CD4-positive, alpha-beta T cell treated with Interleukin-10 for 1 hour (primary cell): ENCODE results near the gene IL13RA2.

Source experiments
- DNase-seq: peaks from one replicate; pipeline ENCODE4 v3.0.0-alpha.2; 2020

IL13RA2 gene

GRCh38 chrX:115017455-115017854 is at the start of gene IL13RA2:
Gene IL13RA2 (minus strand): TSS chrX:115017616. CDS start chrX:115017269, 347 bp downstream.
- DNase-seq, result no peak

DNA sequence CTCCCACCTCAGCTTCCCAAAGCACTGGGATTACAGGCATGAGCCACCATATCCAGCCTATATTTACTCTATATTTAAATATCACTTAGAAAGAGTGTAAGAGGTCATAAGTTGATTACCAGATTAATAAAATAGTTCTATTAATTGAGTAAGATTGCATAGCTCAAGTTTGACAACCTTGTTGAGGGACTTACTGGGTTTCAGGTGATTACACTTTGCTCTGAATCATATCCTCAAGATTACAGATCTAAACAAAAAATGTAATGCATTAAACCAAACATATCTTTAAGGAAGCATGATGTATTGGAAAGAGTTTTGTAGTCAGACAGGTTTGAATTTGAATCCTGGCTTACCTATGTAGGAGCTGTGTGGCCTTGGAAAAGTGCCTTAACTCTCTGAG is 47.9 kb upstream of the IL13RA2 start:
- DNase-seq, result no peak

- DNase-seq, result no peak
These were observed 42.6 kb upstream of the IL13RA2 start for GRCh38 chrX:115060013-115060412.

DNA sequence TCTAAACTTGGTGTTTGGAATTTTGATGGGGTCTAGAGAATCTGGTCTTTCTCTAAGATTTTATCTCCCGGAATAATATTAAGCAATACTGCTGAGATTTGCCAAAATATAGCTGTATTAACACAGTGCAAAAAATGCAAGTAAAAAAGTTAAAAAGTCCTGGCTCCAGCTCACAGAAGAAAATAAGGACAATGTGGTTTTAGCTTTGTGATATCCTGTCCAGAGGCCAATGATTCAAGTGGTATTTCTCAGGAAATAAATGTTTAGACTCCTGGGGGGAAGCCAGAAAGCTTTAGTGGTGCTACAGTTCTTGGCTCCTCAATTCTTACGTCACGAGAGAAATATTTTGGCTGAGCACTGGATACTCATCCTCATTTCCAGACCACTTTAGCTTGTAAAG is 40.9 kb upstream of the IL13RA2 start:
- DNase-seq, result no peak

DNA sequence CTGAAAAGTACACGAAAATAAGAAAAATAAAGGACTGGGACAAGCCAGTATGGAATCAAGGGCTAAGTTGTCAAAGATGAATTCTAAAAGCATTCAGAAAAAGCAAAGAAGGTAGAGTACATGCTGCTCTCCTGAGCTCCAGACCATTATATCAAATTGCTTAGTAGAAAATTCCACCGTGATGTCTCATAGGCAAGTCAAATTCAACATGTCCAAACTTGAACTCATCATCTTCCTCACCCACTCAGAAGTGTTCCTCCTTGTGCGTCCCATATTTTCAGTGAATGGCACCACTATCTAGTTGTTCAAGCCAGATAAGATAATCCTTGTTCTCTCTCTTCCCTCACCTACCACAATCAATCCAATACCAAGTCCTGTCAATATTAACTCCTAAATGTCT is 37.5 kb upstream of the IL13RA2 start:
- no peak for DNase-seq

GRCh38 chrX:115053223-115053622 is 35.8 kb upstream of the IL13RA2 start:
- no peak for DNase-seq

GRCh38 chrX:115047715-115048114 is 30.3 kb upstream of the IL13RA2 start:
- no peak for DNase-seq

GRCh38 chrX:115047181-115047580 is 29.8 kb upstream of the IL13RA2 start:
- no peak for DNase-seq

GRCh38 chrX:115040417-115040816 is 23.0 kb upstream of the IL13RA2 start:
- no peak for DNase-seq

DNA sequence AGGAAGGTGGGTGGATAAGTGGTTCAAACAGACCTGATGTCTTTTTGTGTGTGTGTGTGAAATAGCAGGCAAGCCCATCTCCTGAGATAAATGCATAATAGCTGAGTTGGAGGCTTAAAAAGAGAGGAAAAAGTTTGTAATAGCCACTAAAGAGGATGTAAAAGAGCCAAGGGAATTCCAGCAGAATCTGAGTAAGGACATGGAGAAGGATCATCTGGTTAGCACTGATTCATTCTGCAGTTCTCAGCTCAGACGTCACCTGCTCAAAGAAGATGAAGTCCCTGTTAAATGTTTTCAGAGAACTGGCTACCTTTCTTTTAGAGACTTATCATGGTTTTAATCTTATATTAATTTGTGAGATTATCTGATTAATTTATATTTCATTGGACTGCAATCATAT is 21.0 kb upstream of the IL13RA2 start:
- no peak for DNase-seq

DNA sequence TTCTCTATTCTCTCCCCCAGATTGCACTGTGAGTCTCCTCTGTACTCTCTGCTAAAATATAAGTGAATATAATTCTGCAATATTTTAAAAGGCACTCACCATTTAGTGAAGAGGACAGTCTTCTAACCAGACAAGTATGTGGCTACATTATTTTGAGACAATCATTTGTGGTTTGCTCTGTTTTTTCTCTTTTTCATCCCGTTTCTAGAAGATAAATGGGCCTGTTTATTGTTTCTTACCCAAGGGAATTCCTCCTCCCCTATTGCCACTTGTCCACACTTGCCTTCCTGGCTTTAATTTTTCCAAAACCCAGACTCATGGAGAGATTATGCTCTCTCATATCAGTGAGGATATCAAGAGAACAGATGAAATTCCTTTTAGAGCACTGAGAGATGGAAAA is 18.6 kb upstream of the IL13RA2 start:
- no peak for DNase-seq

DNA sequence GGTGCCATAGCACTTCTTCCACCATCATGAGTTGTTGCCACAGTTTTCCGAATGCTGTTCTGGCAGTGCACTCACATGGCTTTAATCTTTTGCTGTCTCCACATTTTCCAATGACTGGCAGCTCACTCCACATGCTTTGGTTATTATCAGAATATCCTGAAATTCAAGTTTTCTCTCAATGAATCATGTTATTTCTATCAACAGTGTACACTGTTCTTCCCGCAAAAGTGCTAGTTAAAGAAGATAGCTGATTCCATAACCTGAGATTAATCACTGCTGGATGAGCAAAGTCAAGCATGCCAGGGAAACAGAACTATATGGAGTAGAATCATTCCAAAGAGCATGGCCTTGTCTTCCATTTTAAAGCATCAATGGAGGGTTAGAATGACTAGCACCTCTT is 14.6 kb upstream of the IL13RA2 start:
- DNase-seq, result no peak

DNA sequence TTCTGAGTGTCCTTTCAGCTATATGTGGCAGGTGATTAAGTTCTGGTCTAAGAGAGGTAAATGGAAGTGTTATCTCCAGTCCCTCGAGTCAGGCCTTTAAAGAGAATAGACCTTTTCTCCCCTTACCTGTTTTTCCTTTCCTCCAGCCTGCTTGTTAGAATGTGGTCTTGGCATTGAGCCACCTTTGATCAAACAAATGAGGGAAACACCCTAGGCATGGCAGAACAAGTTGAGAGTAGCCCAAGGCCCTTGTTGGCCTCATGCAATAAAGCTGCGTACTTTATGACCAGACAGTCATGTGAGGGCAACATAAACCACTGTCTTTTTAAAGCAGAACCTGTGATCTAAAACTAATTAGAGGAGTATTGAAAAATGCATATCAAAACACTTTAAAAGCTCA is 13.2 kb upstream of the IL13RA2 start:
- DNase-seq, result no peak

DNA sequence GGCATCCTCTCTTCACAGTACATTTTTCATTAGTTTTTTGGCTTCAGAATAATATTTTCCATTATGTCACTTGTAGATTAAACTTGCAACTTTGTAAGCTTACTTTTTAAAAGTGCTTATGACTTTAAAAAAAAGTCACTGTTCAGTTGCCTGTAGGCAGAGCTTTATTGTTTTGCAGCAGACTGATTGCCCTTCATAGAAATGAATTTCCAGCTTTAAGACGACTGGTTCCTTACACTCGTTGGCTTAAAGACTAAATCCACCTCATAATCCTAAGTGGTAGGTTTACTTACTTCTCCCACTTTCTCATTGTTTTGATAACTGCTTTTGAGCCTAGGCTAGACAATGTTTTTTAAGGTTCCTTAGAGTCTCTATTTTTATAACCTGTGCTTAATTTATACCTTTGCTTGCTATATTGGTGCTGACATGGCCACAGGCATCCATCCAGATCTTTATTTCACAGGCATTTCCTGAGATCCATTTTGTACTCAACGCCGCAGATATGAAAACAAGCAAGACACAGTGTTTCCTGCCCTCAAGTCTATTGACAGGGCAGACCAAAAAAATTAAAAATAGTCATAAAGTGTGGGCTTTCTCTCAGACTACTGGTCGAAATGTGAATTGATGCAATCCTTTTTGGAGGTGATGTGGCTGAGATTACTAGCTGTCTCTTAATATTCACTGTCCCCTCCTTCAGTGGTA is 12.6 kb upstream of the IL13RA2 start:
- DNase-seq, result no peak

DNA sequence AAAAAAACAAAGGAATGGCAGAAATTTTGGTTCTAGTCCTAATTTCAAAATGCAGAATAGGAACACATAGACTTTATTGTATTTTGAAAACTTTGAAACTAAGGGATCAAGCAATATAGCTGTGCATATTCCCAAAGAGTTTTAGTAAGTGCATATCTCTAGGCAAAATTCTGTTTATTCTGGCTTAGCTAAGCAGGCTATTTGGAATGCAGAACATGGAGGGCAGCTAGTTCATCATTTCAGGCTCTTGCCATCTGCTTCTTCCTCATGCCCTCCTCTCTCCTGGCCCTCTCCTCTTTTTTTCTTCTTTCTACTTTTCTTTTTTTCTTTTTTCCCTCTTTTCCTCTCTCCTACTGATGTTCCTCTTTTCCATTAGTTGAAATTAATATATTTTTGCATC is 12.0 kb upstream of the IL13RA2 start:
- no peak for DNase-seq

DNA sequence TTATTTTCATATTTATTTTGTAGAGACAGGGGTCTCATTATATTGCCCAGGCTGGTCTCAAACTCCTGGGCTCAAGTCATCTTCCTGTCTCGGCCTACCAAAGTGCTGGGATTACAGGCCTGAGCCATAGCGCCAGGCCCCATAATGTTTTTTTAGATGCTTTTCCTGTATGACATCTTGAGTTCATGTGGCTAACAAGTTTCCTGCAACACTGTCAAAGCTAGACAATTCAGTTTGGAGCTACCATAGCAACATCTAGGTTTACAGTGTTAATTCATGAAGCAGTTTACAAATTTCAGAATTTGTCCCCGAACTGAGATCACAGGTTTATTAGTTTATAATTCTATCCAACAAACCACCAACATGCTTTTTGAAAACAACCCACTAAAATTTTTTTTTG is 6.4 kb upstream of the IL13RA2 start:
- DNase-seq, result no peak

DNA sequence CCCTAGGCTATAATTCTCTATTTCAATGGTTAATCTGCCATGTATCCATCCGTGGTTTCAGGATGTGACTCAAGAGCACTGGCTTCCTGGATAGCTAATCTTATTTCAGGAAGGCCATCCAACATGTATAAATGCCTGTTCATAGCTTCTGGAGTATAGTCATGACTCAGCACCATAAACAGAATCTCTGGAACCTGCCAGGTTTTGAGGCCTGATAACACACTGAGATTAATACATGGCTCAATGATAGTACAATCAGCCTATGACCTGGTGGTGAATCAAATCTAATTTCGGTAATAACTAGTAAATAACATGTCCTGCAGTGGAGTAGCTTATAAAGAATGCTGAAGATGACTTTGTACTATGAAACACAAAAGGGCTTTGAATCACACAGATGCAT is 5.7 kb upstream of the IL13RA2 start:
- DNase-seq, result no peak

GRCh38 chrX:115021121-115021520 is 3.7 kb upstream of the IL13RA2 start:
- no peak for DNase-seq

GRCh38 chrX:115018944-115019343 is 1.5 kb upstream of the IL13RA2 start:
- DNase-seq, result no peak

- DNase-seq, result no peak
These were observed 728 bp upstream of the IL13RA2 start for GRCh38 chrX:115018040-115018647.

DNA sequence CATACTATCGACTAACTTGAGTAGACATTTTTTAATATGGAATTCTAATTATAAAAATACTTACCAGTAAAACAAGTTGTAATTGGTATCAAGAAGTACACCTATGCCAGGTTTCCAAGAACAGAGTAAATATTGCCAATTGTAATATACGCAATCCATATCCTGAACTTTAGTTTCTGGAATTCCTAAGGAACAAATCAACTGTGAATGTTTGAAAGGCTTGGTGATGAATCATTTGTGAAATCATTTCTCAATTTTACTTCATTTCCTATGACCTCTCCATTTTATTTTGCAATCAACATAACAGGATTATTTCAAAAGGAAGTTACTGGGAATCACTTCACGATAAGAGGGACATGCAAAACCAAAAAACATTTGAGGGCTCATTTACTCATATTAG is 3.7 kb downstream of the IL13RA2 start:
- no peak for DNase-seq

- no peak for DNase-seq
These were observed 6.0 kb downstream of the IL13RA2 start for GRCh38 chrX:115011428-115011827.

- no peak for DNase-seq
These were observed 17.5 kb downstream of the IL13RA2 start for GRCh38 chrX:114999906-115000305.

DNA sequence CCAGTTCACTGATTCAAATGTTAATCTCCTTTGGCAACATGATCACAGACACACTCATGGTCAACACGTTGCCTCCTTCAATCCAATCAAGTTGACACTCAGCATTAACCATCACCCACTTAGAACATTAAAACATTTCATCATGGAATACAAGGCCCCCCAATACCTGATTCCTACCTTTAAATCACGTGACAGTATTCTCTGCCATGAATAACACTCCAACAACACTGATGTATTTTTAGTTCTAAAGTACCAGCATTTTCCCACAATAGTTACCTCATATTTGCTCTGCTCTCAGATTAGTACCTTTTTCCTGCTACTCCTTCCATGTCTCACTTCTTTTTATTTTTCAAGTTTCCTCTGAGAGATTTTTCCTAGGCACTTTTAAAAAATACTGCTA is 19.6 kb downstream of the IL13RA2 start:
- DNase-seq, result no peak

GRCh38 chrX:114985967-114986592 is 31.3 kb downstream of the IL13RA2 start:
- no peak for DNase-seq
